ENCODE measurements around the gene SKOR2.
"Not testable (repeated sequence)": the region's sequence is repeated elsewhere in the genome, so short reads cannot be mapped to it uniquely, and the experiment has no call there.

SKOR2 gene

GRCh38 chr18:47195961-47196360, 55.5 kb downstream of the SKOR2 start:
- DNase-seq: not testable (repeated sequence)

DNA sequence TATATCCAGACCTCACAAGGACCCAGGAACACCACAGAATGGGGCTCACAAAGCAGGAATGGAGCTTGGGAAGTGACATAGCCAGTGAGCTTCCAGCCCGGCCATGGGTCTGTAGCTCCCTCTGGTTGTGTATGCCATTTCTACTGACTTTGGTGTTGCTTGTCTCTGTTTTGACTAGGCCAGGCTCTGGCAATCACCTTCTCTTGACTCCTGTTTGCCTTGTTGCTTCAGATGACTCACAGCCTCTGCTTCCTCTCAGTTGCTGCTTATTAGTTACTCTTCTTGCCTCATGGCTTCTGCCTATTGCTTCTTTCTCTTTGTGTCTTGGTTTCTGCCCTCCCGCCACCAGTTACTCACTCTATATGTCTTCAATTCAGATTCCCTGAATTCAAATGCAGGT, 59.5 kb downstream of the SKOR2 start:
- no peak for DNase-seq

- DNase-seq: no peak
These were observed 63.7 kb downstream of the SKOR2 start for GRCh38 chr18:47187721-47188120.

GRCh38 chr18:47184419-47185050, 66.9 kb downstream of the SKOR2 start:
- no peak for DNase-seq

GRCh38 chr18:47182156-47182555, 69.3 kb downstream of the SKOR2 start:
- DNase-seq: not testable (repeated sequence)

- DNase-seq: no peak
These were observed 70.7 kb downstream of the SKOR2 start for GRCh38 chr18:47180765-47181164.

GRCh38 chr18:47179520-47179919, 71.9 kb downstream of the SKOR2 start:
- no peak for DNase-seq

- DNase-seq: peak; percentile 91
These were observed 75.4 kb downstream of the SKOR2 start, which contains the start of gene IER3IP1 for GRCh38 chr18:47175898-47176575. Gene IER3IP1 (minus strand): TSS chr18:47176364. CDS start chr18:47176277, 87 bp downstream.

DNA sequence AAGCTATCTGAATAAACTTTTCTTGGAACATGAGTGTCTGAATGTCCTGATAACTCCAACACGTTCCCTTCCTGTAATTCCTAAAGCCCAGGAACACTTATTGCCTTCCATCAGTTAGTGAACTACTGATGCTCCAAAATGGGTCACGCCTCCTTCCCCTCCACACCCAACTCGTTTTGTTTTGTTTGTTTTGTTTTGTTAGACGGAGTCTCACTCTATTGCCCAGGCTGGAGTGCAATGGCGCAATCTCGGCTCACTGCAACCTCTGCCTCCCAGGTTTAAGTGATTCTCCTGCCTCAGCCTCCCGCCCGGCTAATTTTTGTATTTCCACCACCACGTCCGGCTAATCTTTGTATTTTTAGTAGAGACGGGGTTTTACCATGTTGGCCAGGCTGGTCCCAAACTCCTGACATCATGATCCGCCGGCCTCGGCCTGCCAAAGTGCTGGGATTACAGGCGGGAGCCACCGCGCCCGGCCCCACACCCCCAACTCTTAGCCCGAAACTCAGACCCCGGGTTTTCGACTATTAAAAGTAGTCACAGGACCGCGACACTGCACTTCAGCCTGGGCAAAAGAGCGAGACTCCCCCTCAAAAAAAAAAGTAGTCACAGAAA, 76.1 kb downstream of the SKOR2 start:
- DNase-seq: no peak

DNA sequence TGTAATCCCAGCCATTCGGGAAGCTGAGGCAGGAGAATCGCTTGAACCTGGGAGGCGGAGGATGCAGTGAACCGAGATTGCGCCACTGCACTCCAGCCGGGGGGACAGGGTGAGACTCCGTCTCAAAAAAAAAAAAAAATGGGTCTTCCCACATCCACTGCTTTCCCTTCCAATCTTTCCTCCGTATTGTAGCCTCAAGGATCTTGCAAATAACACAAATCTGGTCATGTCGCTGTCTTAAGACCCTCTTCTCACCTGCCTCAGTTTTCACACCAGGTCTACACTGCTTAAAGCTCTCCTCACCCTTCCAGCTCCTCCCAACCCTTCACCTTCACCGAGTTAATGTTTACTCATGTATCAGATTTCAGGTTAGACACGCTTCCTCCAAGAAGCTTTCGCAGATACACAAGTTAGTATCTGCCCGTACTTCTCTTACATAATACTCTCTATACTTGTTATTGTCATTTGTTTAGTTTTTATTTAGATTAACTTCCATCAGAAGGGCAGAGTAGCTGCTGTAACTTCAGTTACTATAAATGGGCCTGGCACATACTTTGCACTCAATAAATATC, 76.8 kb downstream of the SKOR2 start:
- DNase-seq: no peak

DNA sequence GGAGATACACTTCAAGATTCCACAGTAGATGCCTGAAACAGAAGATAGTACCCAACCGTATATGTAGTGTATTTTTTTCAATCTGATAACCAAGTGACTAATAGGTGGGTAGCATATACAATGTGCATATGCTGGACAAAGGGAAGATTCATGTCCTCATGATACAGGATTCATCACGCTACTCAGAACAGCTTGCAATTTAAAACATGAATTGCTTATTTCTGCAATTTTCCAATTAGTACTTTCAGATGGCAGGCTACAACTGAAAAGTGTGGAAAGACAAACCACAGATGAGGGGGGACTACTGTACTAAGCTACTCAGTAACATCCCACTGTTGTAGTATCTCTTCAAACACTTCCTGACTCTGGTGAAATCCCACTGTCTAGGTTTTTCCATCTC, 79.0 kb downstream of the SKOR2 start:
- no peak for DNase-seq

GRCh38 chr18:47168913-47169312, 82.5 kb downstream of the SKOR2 start:
- DNase-seq: no peak

GRCh38 chr18:47168509-47168908, 83.0 kb downstream of the SKOR2 start:
- no peak for DNase-seq

DNA sequence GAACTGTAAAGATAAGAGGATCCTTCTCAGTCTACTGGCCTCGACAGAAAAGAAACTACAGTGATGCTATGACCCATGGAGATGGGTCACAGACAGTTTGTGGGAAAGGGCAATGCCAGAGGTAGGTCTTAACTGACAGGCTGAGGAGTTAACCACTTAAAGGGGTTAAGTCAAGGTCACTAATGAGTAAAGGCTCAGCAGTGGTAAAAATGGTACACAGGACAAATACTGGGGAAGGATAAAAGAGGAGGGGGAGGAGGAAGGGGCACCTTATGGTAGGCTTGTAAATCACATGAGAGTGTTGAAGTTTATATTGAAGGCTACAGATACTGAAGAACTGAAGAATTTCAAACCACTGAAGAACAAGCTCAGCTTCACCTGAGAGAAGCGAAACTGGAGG, 85.2 kb downstream of the SKOR2 start:
- no peak for DNase-seq

DNA sequence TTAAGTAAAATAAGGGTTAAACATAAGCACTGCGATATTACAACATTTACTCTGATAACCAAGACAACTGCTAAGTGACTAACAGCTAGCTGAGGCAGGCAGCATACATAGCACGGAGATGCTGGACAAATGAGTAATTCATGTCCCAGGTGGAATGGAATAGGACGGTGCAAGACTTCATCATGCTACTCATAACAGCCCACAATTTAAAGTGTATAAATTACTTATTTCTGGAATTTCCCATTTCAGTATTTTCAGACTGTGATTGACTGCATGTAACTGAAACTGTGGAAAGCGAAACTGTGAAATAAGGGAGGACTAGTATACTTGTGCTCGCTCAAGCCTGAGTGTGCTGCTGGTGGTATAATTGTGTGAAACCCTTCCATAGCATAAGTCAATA, 88.2 kb downstream of the SKOR2 start:
- DNase-seq: no peak

GRCh38 chr18:47160256-47160655, 91.2 kb downstream of the SKOR2 start:
- DNase-seq: no peak

DNA sequence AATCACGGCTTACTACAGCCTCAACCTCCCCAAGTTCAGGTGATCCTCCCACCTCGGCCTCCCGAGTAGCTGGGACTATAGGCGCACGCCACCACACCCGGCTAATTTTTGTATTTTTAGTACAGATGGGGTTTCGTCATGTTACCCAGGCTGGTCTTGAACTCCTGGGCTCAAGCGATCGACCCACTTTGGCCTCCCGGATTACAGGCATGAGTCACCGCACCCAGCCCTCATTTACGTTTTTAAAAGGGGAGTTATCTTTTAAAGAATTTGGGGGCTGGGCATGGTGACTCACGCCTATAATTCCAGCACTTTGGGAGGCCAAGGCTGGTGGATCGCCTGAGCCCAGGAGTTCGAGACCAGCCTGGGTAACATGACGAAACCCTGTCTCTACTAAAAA, 93.1 kb downstream of the SKOR2 start:
- DNase-seq: not testable (repeated sequence)

Data from CD4-positive, alpha-beta T cell treated with Interleukin-12 subunit alpha and Interleukin-12 subunit beta, for 1 hour (primary cell).